IMR-90 (cell line): ENCODE results near the gene GRB2.

Experiments
- BHLHE40 ChIP-seq: fragments of 150-350 bp; IDR thresholded peaks from 2 replicates; pipeline ENCODE4 v1.6.1; 2016; ENCODE audit warnings: mild to moderate bottlenecking, low read depth, low read length
- CEBPB ChIP-seq: IDR thresholded peaks from 2 replicates; pipeline ENCODE4 v1.6.1; 2012; ENCODE audit warnings: low read depth, low read length, improper control_type of control experiment
- CHD1 ChIP-seq: IDR thresholded peaks from 2 replicates; pipeline ENCODE4 v1.6.1; 2012; ENCODE audit warnings: low read depth, low read length, improper control_type of control experiment
- FOS ChIP-seq: fragments of 150-350 bp; IDR thresholded peaks from 2 replicates; pipeline ENCODE4 v1.6.1; 2016; ENCODE audit warnings: low read depth, low read length
- MAZ ChIP-seq: IDR thresholded peaks from 2 replicates; pipeline ENCODE4 v1.6.1; 2012; ENCODE audit warnings: low read depth, mild to moderate bottlenecking, low read length, improper control_type of control experiment, moderate library complexity, borderline replicate concordance
- NFE2L2 ChIP-seq: fragments of 150-350 bp; IDR thresholded peaks from 2 replicates; pipeline ENCODE4 v1.6.1; 2016; ENCODE audit warnings: low read depth, mild to moderate bottlenecking, low read length
- POLR2A ChIP-seq: IDR thresholded peaks from 2 replicates; pipeline ENCODE4 v1.6.1; 2012; ENCODE audit warnings: mild to moderate bottlenecking, low read depth, low read length
- RAD21 ChIP-seq: IDR thresholded peaks from 2 replicates; pipeline ENCODE4 v1.6.1; 2012; ENCODE audit warnings: low read length, improper control_type of control experiment
- RCOR1 ChIP-seq: IDR thresholded peaks from 2 replicates; pipeline ENCODE4 v1.6.1; 2012; ENCODE audit warnings: mild to moderate bottlenecking, low read length, improper control_type of control experiment; ENCODE audit not compliant: insufficient replicate concordance
- RFX5 ChIP-seq: IDR thresholded peaks from 2 replicates; pipeline ENCODE4 v1.8.0; 2012; ENCODE audit warnings: low read depth, mild to moderate bottlenecking, low read length, moderate library complexity
- TF ChIP-seq, protein P1 (sequence below): conservative IDR thresholded peaks from 2 replicates; pipeline ENCODE4 v1.5.1; 2012; ENCODE audit warnings: mild to moderate bottlenecking, low read depth, low read length, improper control_type of control experiment
- TF ChIP-seq, protein P2 (sequence below): fragments of 150-350 bp; IDR thresholded peaks from 2 replicates; pipeline ENCODE4 v1.6.1; 2017; ENCODE audit warnings: mild to moderate bottlenecking, antibody characterized with exemption, low read length, low read depth

GRCh38 chr17:75352079-75352569 is 53.4 kb downstream of the GRB2 start:
- TF ChIP-seq MAZ (no peak), CEBPB (no peak), BHLHE40 (no peak), RAD21 (no peak), POLR2A (no peak), CHD1 (no peak), RCOR1 (no peak), FOS (no peak), NFE2L2 (no peak), RFX5 (no peak)
- TF ChIP-seq, protein P1, sequence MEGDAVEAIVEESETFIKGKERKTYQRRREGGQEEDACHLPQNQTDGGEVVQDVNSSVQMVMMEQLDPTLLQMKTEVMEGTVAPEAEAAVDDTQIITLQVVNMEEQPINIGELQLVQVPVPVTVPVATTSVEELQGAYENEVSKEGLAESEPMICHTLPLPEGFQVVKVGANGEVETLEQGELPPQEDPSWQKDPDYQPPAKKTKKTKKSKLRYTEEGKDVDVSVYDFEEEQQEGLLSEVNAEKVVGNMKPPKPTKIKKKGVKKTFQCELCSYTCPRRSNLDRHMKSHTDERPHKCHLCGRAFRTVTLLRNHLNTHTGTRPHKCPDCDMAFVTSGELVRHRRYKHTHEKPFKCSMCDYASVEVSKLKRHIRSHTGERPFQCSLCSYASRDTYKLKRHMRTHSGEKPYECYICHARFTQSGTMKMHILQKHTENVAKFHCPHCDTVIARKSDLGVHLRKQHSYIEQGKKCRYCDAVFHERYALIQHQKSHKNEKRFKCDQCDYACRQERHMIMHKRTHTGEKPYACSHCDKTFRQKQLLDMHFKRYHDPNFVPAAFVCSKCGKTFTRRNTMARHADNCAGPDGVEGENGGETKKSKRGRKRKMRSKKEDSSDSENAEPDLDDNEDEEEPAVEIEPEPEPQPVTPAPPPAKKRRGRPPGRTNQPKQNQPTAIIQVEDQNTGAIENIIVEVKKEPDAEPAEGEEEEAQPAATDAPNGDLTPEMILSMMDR = no peak
- TF ChIP-seq, protein P2, sequence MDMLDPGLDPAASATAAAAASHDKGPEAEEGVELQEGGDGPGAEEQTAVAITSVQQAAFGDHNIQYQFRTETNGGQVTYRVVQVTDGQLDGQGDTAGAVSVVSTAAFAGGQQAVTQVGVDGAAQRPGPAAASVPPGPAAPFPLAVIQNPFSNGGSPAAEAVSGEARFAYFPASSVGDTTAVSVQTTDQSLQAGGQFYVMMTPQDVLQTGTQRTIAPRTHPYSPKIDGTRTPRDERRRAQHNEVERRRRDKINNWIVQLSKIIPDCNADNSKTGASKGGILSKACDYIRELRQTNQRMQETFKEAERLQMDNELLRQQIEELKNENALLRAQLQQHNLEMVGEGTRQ = no peak
